WTC11 (cell line): ENCODE measurements around the gene ALDOA. TPM values are rescaled to one million over a fixed set of nuclear protein-coding genes. Genes with fewer than 3 reads are reported as not detected.
"Not testable (repeated sequence)": the region's sequence is repeated elsewhere in the genome, so short reads cannot be mapped to it uniquely, and the experiment has no call there.

Experiments used
- ATAC-seq: fragments of 200-7000 bp; cut with Tn5 transposase; 2 replicates; pipeline ENCODE4 v1.10.0; 2021; ENCODE audit warnings: mild to moderate bottlenecking, moderate library complexity
- CTCF ChIA-PET: fragments of 300-600 bp; sonication (Branson Sonifier 250); formaldehyde crosslinking; loops from one replicate; lab custom pipeline; 2021; ENCODE audit warnings: antibody characterized with exemption; lab: Charles Lee
- POLR2A ChIA-PET: fragments of 350-600 bp; sonication (Branson Sonifier 250); formaldehyde crosslinking; loops from one replicate; lab custom pipeline; 2021; ENCODE audit warnings: antibody characterized with exemption; lab: Charles Lee
- DNase-seq: peaks from one replicate; pipeline ENCODE4 v3.0.0; 2021; ENCODE audit warnings: low spot score
- H3K27ac Mint-ChIP-seq: 2 replicates; pipeline ENCODE4 v1.8.0; 2021; ENCODE audit warnings: mixed read lengths
- H3K27me3 Mint-ChIP-seq: 2 replicates; pipeline ENCODE4 v1.8.0; 2021; ENCODE audit warnings: low read depth, mild to moderate bottlenecking, moderate library complexity, mixed read lengths
- H3K36me3 Mint-ChIP-seq: 2 replicates; pipeline ENCODE4 v1.8.0; 2021; ENCODE audit warnings: mixed read lengths
- H3K4me1 Mint-ChIP-seq: 2 replicates; pipeline ENCODE4 v1.8.0; 2022; ENCODE audit warnings: mixed read lengths
- H3K4me3 Mint-ChIP-seq: 2 replicates; pipeline ENCODE4 v1.8.0; 2021; ENCODE audit warnings: mild to moderate bottlenecking, moderate library complexity, mixed read lengths
- H3K9me3 Mint-ChIP-seq: 2 replicates; pipeline ENCODE4 v1.8.0; 2021; ENCODE audit warnings: mixed read lengths
- ARID4B ChIP-seq: sonication (generic); formaldehyde crosslinking; IDR thresholded peaks from 2 replicates; pipeline ENCODE4 v1.8.0; 2023; ENCODE audit warnings: missing genetic modification reagents, mild to moderate bottlenecking, borderline replicate concordance
- ATF2 ChIP-seq: sonication (generic); formaldehyde crosslinking; IDR thresholded peaks from 2 replicates; pipeline ENCODE4 v1.8.1; 2022; ENCODE audit warnings: low read depth, missing genetic modification reagents, borderline replicate concordance
- ATF6 ChIP-seq: sonication (generic); formaldehyde crosslinking; IDR thresholded peaks from 2 replicates; pipeline ENCODE4 v1.8.1; 2023; ENCODE audit warnings: mild to moderate bottlenecking, missing genetic modification reagents
- CBFB ChIP-seq: sonication (generic); formaldehyde crosslinking; IDR thresholded peaks from 2 replicates; pipeline ENCODE4 v1.8.1; 2022; ENCODE audit warnings: mild to moderate bottlenecking, low read depth, missing genetic modification reagents
- CREB1 ChIP-seq: sonication (generic); formaldehyde crosslinking; IDR thresholded peaks from 2 replicates; pipeline ENCODE4 v1.8.0; 2023; ENCODE audit warnings: mild to moderate bottlenecking, missing genetic modification reagents
- EMX1 ChIP-seq: fragments of 250-450 bp; sonication (Bioruptor Pico); IDR thresholded peaks from 2 replicates; pipeline ENCODE4 v1.8.0; 2021; ENCODE audit warnings: mild to moderate bottlenecking
- ETV6 ChIP-seq: sonication (generic); formaldehyde crosslinking; IDR thresholded peaks from 2 replicates; pipeline ENCODE4 v1.8.1; 2022; ENCODE audit warnings: mild to moderate bottlenecking, missing genetic modification reagents
- FOXP1 ChIP-seq: sonication (generic); formaldehyde crosslinking; IDR thresholded peaks from 2 replicates; pipeline ENCODE4 v1.8.0; 2022; ENCODE audit warnings: missing genetic modification reagents, mild to moderate bottlenecking, moderate library complexity, borderline replicate concordance
- GABPB1 ChIP-seq: sonication (generic); formaldehyde crosslinking; IDR thresholded peaks from 2 replicates; pipeline ENCODE4 v1.8.1; 2023; ENCODE audit warnings: mild to moderate bottlenecking, missing genetic modification reagents
- GTF2I ChIP-seq: fragments of 250-450 bp; sonication (Bioruptor Pico); conservative IDR thresholded peaks from 2 replicates; pipeline ENCODE4 v1.4.0; 2021; ENCODE audit warnings: mild to moderate bottlenecking
- NR3C1 ChIP-seq: sonication (generic); formaldehyde crosslinking; conservative IDR thresholded peaks from 2 replicates; pipeline ENCODE4 v1.8.1; 2023; ENCODE audit warnings: low read depth, mild to moderate bottlenecking, missing genetic modification reagents
- PRDM15 ChIP-seq: sonication (generic); formaldehyde crosslinking; IDR thresholded peaks from 2 replicates; pipeline ENCODE4 v1.8.0; 2022; ENCODE audit warnings: missing genetic modification reagents
- PREB ChIP-seq: sonication (generic); formaldehyde crosslinking; IDR thresholded peaks from 2 replicates; pipeline ENCODE4 v1.8.1; 2022; ENCODE audit warnings: mild to moderate bottlenecking, missing genetic modification reagents, moderate library complexity, borderline replicate concordance
- PRRX2 ChIP-seq: fragments of 250-450 bp; sonication (Bioruptor Pico); IDR thresholded peaks from 2 replicates; pipeline ENCODE4 v1.8.0; 2021; ENCODE audit warnings: mild to moderate bottlenecking
- SMAD4 ChIP-seq: sonication (generic); formaldehyde crosslinking; IDR thresholded peaks from 2 replicates; pipeline ENCODE4 v1.8.0; 2022; ENCODE audit warnings: mild to moderate bottlenecking, missing genetic modification reagents
- SP1 ChIP-seq: sonication (generic); formaldehyde crosslinking; conservative IDR thresholded peaks from 2 replicates; pipeline ENCODE4 v1.8.1; 2022; ENCODE audit warnings: missing genetic modification reagents
- ZNF121 ChIP-seq: sonication (generic); formaldehyde crosslinking; IDR thresholded peaks from 2 replicates; pipeline ENCODE4 v1.8.0; 2023; ENCODE audit warnings: missing genetic modification reagents
- ZNF281 ChIP-seq: sonication (generic); formaldehyde crosslinking; IDR thresholded peaks from 2 replicates; pipeline ENCODE4 v1.8.0; 2023; ENCODE audit warnings: mild to moderate bottlenecking, missing genetic modification reagents
- ZNF317 ChIP-seq: sonication (generic); formaldehyde crosslinking; IDR thresholded peaks from 2 replicates; pipeline ENCODE4 v1.8.1; 2023; ENCODE audit warnings: low read depth, mild to moderate bottlenecking, moderate library complexity, missing genetic modification reagents, borderline replicate concordance
- ZNF396 ChIP-seq: fragments of 250-450 bp; sonication (Bioruptor Pico); IDR thresholded peaks from 2 replicates; pipeline ENCODE4 v1.8.0; 2021; ENCODE audit warnings: mild to moderate bottlenecking, moderate library complexity, borderline replicate concordance
- total RNA-seq: library from RNA; stranded (reverse); gene quantifications from 3 replicates; pipeline ENCODE4 v1.2.3, GENCODE V29; 2021

The ALDOA gene
- total RNA-seq, 1 experiment from 2014 or later: 1,537 TPM

GRCh38 chr16:30114833-30115232 is 49.3 kb downstream of the ALDOA start:
- H3K27me3 Mint-ChIP-seq, H3K27ac Mint-ChIP-seq, ATAC-seq, H3K36me3 Mint-ChIP-seq: not testable (repeated sequence)
- TF ChIP-seq ZNF121: 0 out of 2 replicates have a peak, but pooled peaks have one; percentile 37
- TF ChIP-seq, all 79 proteins: peak for 1; not testable (repeated sequence) for 78
- not testable (repeated sequence) for H3K4me1 Mint-ChIP-seq, H3K4me3 Mint-ChIP-seq, H3K9me3 Mint-ChIP-seq, DNase-seq
- CTCF ChIA-PET: interaction anchor here (1.2 to 6.9 kb wide), 2 partner anchors 24 to 501 kb away, joined by 4 to 129 read pairs; partner anchors contain the start of gene TBX6
- POLR2A ChIA-PET: interaction anchor here (0.6 kb wide), 1 partner anchor 1161 kb away, joined by 4 read pairs; no protein-coding TSS in a partner anchor

GRCh38 chr16:30115238-30115637 is 49.7 kb downstream of the ALDOA start:
- Mint-ChIP-seq H3K27ac (no peak overlapping the region), H3K4me1 (peaks cover 3% of the 10 kb centered on the region), H3K36me3 (peaks cover 3% of the 10 kb centered on the region; the same call in 1 of the 2 replicates), H3K9me3 (no peaks in the 10 kb centered on the region), H3K4me3 (no peak overlapping the region), H3K27me3 (no peaks in the 10 kb centered on the region)
- CTCF ChIA-PET: interaction anchor here (1.2 to 6.9 kb wide), 2 partner anchors 24 to 500 kb away, joined by 4 to 129 read pairs; partner anchors contain the start of gene TBX6
- ATAC-seq: no peak
- DNase-seq: no peak
- POLR2A ChIA-PET: no interaction called here
- TF ChIP-seq PREB (no peak), EMX1 (no peak), PRRX2 (CRISPR knock-in tag) (no peak), ZNF281 (no peak), ZNF317 (CRISPR knock-in tag) (no peak), CBFB (CRISPR knock-in tag) (no peak), ATF6 (CRISPR knock-in tag) (no peak), ETV6 (CRISPR knock-in tag) (no peak), GABPB1 (CRISPR knock-in tag) (no peak), ARID4B (CRISPR knock-in tag) (no peak), GTF2I (CRISPR knock-in tag) (no peak), SP1 (CRISPR knock-in tag) (no peak), ATF2 (CRISPR knock-in tag) (no peak), FOXP1 (CRISPR knock-in tag) (no peak), SMAD4 (CRISPR knock-in tag) (no peak), CREB1 (CRISPR knock-in tag) (no peak), PRDM15 (CRISPR knock-in tag) (no peak), ZNF396 (CRISPR knock-in tag) (no peak), NR3C1 (no peak)
